ENCODE results near the gene PFAS. TPM values are rescaled to one million over a fixed set of nuclear protein-coding genes. Genes with fewer than 3 reads are reported as not detected.
"Not testable (repeated sequence)": the region's sequence is repeated elsewhere in the genome, so short reads cannot be mapped to it uniquely, and the experiment has no call there.

PFAS gene
- total RNA-seq, 1 donor from 2014 or later, result 64.6 TPM

DNA sequence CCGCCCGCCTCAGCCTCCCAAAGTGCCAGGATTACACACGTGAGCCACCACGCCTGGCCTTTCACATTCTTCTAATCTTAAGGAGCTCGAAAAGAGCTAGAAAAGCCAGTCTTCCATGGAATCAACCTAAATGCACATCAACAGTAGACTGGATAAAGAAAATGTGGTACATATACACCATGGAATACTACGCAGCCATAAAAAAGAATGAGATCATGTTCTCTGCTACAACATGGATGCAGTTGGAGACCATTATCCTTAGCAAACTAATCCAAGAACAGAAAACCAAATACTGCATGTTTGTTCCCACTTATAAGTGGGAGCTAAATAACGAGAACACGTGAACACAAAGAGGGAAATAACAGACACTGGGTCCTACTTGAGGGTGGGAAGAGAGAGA, 4.3 kb upstream of the PFAS start:
- Mint-ChIP-seq H3K36me3 (peaks cover 9% of the 10 kb centered on the region), H3K27me3 (ENCODE audit: insufficient read depth, low read depth) (peaks cover 13% of the 10 kb centered on the region), H3K27ac (no peak overlapping the region), H3K9me3 (no peaks in the 10 kb centered on the region), H3K4me1 (peaks cover 11% of the 10 kb centered on the region), H3K4me3 (peak overlapping the region; percentile 55)
- H3K9me3 ChIP-seq (ENCODE audit: low read depth), result no peaks in the 10 kb centered on the region
- H3K4me1 ChIP-seq, result peaks cover under 1% of the 10 kb centered on the region
- H4K20me1 ChIP-seq (ENCODE audit: low read depth), result no peaks in the 10 kb centered on the region
- H3K4me3 ChIP-seq, result no peak overlapping the region
- H3K79me2 ChIP-seq (ENCODE audit: low read depth), result peaks cover 52% of the 10 kb centered on the region
- H3K9ac ChIP-seq, result no peak overlapping the region
- no peak for DNase-seq (ENCODE audit: low spot score)
- no peak for TF ChIP-seq EZH2 (IDR thresholded peaks at IDR 0.05)
- TF ChIP-seq EZH2phosphoT487 (IDR thresholded peaks at IDR 0.05), result no peak
- TF ChIP-seq CTCF (IDR thresholded peaks at IDR 0.05), result no peak
- H2AFZ ChIP-seq (replicated peaks), result no peak overlapping the region
- no peak overlapping the region for H3K27ac ChIP-seq
- peaks cover 27% of the 10 kb centered on the region for H3F3A ChIP-seq (ENCODE audit: low read depth)
- H3K27me3 ChIP-seq, result no peaks in the 10 kb centered on the region
- no peaks in the 10 kb centered on the region for H3K36me3 ChIP-seq
- H3K4me2 ChIP-seq, result no peak overlapping the region

DNA sequence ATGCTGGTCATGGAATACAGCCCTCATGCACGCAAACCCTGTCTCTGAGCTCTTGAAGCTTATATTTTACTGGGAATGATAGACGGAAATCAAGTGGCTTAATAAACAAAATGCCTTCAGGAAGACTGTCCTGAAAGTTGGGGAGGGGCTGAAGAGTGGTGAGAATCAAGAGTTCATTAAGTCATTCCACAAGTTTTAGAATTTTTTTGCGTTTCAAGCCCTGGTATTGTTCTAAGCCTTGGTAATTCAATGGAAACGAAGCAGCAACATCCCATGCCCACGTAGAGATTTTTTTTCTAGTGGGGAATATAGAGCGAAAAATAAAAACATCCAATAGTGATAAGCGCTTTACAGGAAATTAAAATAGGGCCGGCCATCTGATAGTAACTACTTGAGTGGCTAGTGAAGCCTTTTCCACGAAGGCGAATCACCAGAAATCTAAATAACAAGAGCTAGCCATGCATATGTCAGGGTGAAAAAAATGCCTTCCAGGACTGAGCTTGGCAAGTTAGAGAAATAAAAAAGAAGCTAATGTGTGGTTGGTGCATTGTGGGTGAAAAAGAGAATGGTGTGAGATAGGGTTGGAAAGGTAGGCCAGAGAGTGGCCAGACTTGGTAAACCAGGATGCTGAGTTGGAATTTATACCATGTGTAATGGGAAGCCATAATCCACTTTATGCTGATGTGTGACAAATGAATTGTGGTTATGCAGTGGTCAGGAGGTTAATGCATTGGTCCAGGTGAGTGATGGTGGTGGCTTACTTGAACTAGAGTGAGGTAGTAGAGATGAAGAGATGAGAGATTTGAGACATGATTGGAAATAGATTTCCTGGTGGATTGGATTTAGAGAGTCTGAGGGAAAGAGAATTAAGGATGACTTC, 772 bp downstream of the PFAS start:
- peak overlapping the region; percentile 88 for H3K4me2 ChIP-seq
- no peaks in the 10 kb centered on the region for H3K36me3 ChIP-seq
- peak overlapping the region; percentile 85 for H2AFZ ChIP-seq (replicated peaks)
- peak overlapping the region; percentile 78 for H3K9ac ChIP-seq
- H3F3A ChIP-seq (ENCODE audit: low read depth), result peaks cover 30% of the 10 kb centered on the region
- H3K4me3 ChIP-seq, result peak overlapping the region; percentile 77
- H3K27me3 Mint-ChIP-seq (ENCODE audit: insufficient read depth, low read depth), result peaks cover 13% of the 10 kb centered on the region
- no peaks in the 10 kb centered on the region for H3K9me3 ChIP-seq (ENCODE audit: low read depth)
- peaks cover 7% of the 10 kb centered on the region for H3K36me3 Mint-ChIP-seq
- no peaks in the 10 kb centered on the region for H4K20me1 ChIP-seq (ENCODE audit: low read depth)
- H3K27ac ChIP-seq, result peak overlapping the region; percentile 4
- H3K4me1 Mint-ChIP-seq, result peaks cover 20% of the 10 kb centered on the region
- peak overlapping the region; percentile 96 for H3K4me3 Mint-ChIP-seq
- H3K4me1 ChIP-seq, result peaks cover 10% of the 10 kb centered on the region
- no peaks in the 10 kb centered on the region for H3K9me3 Mint-ChIP-seq
- DNase-seq (ENCODE audit: low spot score), result no peak
- H3K27ac Mint-ChIP-seq, result no peak overlapping the region
- no peaks in the 10 kb centered on the region for H3K27me3 ChIP-seq
- peaks cover 72% of the 10 kb centered on the region for H3K79me2 ChIP-seq (ENCODE audit: low read depth)
- TF ChIP-seq CTCF (IDR thresholded peaks at IDR 0.05), result no peak
- TF ChIP-seq EZH2phosphoT487 (IDR thresholded peaks at IDR 0.05), result no peak
- TF ChIP-seq EZH2 (IDR thresholded peaks at IDR 0.05), result no peak

DNA sequence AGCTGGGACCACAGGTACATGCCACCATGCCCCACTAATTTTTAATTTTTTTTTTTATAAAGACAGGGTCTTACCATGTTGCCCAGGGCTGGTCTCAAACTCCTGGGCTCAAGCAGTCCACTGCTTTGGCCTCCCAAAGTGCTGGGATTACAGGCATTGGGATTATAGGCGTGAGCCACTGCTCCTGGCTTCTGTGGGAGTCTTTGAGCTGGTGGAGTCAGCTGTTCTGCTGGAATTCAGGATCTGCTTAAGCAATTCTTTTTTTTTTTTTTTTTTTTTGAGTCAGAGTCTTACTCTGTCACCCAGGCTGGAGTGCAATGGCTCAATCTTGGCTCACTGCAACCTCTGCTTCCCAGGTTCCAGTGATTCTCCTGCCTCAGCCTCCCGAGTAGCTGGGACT, 2.3 kb downstream of the PFAS start:
- not testable (repeated sequence) for H3K4me1 ChIP-seq, H3K4me3 Mint-ChIP-seq
- H3K4me1 Mint-ChIP-seq, result peaks cover 18% of the 10 kb centered on the region

GRCh38 chr17:8253801-8254200, 4.7 kb downstream of the PFAS start:
- Mint-ChIP-seq H3K4me3 (no peak overlapping the region), H3K27me3 (ENCODE audit: insufficient read depth, low read depth) (peaks cover 2% of the 10 kb centered on the region), H3K9me3 (no peaks in the 10 kb centered on the region), H3K4me1 (peaks cover 15% of the 10 kb centered on the region), H3K27ac (no peak overlapping the region), H3K36me3 (peaks cover 9% of the 10 kb centered on the region)
- Histone ChIP-seq H4K20me1 (ENCODE audit: low read depth) (no peaks in the 10 kb centered on the region), H3K4me1 (peaks cover 10% of the 10 kb centered on the region), H3K79me2 (ENCODE audit: low read depth) (peaks cover 48% of the 10 kb centered on the region), H3K27me3 (no peaks in the 10 kb centered on the region), H3K4me3 (no peak overlapping the region), H3K4me2 (no peak overlapping the region), H2AFZ (replicated peaks) (no peak overlapping the region), H3K27ac (no peak overlapping the region), H3K9ac (no peak overlapping the region), H3K36me3 (no peaks in the 10 kb centered on the region), H3K9me3 (ENCODE audit: low read depth) (no peaks in the 10 kb centered on the region), H3F3A (ENCODE audit: low read depth) (peaks cover 5% of the 10 kb centered on the region)
- TF ChIP-seq CTCF (IDR thresholded peaks at IDR 0.05), result peak; percentile 29
- no peak for TF ChIP-seq EZH2 (IDR thresholded peaks at IDR 0.05)
- TF ChIP-seq EZH2phosphoT487 (IDR thresholded peaks at IDR 0.05), result no peak
- peak; percentile 18 for DNase-seq (ENCODE audit: low spot score)

More for the DNA sequence above, 2.3 kb downstream of the PFAS start:
- H3K27ac Mint-ChIP-seq; DNase-seq (ENCODE audit: low spot score); H3K9ac ChIP-seq; H3K36me3 Mint-ChIP-seq; H3K4me2 ChIP-seq; H3K9me3 Mint-ChIP-seq; H2AFZ ChIP-seq (replicated peaks); H4K20me1 ChIP-seq (ENCODE audit: low read depth); H3K27ac ChIP-seq; H3K27me3 ChIP-seq; H3K9me3 ChIP-seq (ENCODE audit: low read depth); H3K36me3 ChIP-seq; H3K4me3 ChIP-seq: not testable (repeated sequence)
- Histone ChIP-seq H3K79me2 (ENCODE audit: low read depth) (peaks cover 56% of the 10 kb centered on the region), H3F3A (ENCODE audit: low read depth) (peaks cover 28% of the 10 kb centered on the region)
- H3K27me3 Mint-ChIP-seq (ENCODE audit: insufficient read depth, low read depth), result peaks cover 10% of the 10 kb centered on the region

All from neural progenitor cell (in vitro differentiated cells).